ENCODE data around the gene HIP1R.

Gene HIP1R

DNA sequence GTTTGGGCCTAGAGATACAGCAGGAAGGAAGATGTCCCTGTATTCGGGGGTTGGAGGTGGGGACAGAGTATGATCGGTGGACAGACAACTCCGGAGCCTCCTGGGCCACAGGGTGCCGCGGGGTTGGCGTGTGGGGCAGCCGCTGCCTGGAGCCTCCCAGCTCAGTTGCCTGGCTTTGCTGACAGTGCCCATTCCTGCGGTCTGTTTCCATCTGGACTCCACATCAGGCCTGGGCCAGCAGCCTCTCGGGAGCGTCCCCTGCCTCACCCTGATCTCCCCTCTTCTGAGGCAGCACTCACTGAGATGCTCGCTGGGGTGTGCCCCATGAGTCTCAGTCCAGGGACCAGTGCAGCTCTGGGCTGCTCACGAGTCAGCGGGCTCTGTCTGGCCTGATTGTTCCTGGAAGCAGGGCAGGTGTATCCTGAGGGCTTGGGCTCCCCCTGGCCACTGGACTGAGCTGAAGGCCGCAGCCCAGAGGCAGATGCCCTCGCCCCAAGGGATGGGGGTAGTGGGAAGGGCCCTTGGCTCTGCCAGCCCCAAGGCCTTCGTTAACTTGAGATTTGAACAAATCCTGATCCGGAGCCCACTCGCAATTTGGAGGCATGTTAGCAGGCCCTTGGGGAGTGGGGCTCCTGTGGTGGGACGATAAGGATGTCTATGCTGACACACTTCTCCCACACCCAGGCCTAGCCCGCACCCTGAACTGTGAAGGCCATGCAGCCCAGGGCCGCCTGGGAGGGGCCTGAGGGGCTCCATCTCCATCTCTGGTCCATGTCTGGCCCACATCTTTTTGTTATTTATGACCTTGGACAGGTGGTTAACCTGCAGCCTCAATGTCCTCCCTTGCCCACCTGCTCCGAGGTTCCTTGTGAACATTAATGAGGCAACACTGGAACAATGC, 7.5 kb downstream of the HIP1R start:
- TF ChIP-seq, protein P1, sequence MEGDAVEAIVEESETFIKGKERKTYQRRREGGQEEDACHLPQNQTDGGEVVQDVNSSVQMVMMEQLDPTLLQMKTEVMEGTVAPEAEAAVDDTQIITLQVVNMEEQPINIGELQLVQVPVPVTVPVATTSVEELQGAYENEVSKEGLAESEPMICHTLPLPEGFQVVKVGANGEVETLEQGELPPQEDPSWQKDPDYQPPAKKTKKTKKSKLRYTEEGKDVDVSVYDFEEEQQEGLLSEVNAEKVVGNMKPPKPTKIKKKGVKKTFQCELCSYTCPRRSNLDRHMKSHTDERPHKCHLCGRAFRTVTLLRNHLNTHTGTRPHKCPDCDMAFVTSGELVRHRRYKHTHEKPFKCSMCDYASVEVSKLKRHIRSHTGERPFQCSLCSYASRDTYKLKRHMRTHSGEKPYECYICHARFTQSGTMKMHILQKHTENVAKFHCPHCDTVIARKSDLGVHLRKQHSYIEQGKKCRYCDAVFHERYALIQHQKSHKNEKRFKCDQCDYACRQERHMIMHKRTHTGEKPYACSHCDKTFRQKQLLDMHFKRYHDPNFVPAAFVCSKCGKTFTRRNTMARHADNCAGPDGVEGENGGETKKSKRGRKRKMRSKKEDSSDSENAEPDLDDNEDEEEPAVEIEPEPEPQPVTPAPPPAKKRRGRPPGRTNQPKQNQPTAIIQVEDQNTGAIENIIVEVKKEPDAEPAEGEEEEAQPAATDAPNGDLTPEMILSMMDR (IDR thresholded peaks at IDR 0.05; ENCODE audit: control insufficient read depth, insufficient read depth, low read depth, low read length, missing control alignments) = no peak

GRCh38 chr12:122843455-122843854, 8.2 kb downstream of the HIP1R start:
- H3K4me3 ChIP-seq (ENCODE audit: control insufficient read depth, low read depth, low read length) = no peak overlapping the region
- TF ChIP-seq, protein P1 (IDR thresholded peaks at IDR 0.05; ENCODE audit: control insufficient read depth, insufficient read depth, low read depth, low read length, missing control alignments) = no peak
- DNase-seq (ENCODE audit: low read depth) = no peak

More for the DNA sequence above, 7.5 kb downstream of the HIP1R start:
- H3K4me3 ChIP-seq (ENCODE audit: control insufficient read depth, low read depth, low read length) = no peak overlapping the region
- no peak for DNase-seq (ENCODE audit: low read depth)

- no peak for DNase-seq (ENCODE audit: low read depth)
- TF ChIP-seq, protein P1 (IDR thresholded peaks at IDR 0.05; ENCODE audit: control insufficient read depth, insufficient read depth, low read depth, low read length, missing control alignments) = no peak
- no peak overlapping the region for H3K4me3 ChIP-seq (ENCODE audit: control insufficient read depth, low read depth, low read length)
Observed at GRCh38 chr12:122844366-122844971, 9.2 kb downstream of the HIP1R start.

DNA sequence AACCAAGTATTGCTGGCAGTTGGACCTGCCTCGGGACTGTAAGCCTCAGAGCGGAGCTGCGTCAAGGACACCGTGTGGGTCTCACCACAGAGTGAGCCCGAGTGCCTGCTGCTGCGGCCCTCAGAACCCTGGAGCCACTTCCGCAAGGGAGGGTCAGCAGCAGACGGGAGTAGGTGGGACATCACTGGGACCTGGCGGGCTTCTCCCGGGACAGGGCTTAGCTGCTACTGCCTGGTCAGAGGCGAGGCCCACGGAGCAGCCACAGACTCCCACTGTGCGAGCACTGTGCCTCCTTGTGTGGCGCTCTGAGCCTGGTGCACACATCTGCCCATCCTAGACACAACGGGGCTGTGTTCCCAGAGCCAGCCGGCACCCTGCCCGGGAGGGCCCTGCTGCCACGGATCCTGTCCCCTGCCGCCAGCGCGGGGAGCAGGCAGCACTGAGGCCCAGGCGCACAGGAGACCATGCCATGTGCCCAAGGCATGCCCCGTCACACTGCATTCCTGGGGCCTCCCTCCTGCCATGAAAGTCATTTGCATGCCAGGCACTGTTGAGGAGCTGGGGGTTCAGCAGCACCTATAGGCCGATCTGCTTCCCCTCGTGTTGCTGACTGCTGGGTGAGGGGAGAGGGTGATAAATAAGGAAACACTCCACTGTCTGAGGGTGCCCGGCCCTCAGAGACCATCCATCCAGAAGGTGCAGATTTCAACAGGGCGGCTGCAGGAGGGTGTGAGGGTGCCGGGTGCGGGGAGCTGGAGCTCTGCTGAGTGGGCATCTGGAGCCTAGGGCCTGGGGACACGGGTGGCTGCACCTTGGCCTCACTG, 10.0 kb downstream of the HIP1R start:
- H3K4me3 ChIP-seq (ENCODE audit: control insufficient read depth, low read depth, low read length) = no peak overlapping the region
- DNase-seq (ENCODE audit: low read depth) = no peak
- TF ChIP-seq, protein P1 (IDR thresholded peaks at IDR 0.05; ENCODE audit: control insufficient read depth, insufficient read depth, low read depth, low read length, missing control alignments) = no peak

GRCh38 chr12:122845865-122846621, 10.8 kb downstream of the HIP1R start:
- no peak overlapping the region for H3K4me3 ChIP-seq (ENCODE audit: control insufficient read depth, low read depth, low read length)
- no peak for DNase-seq (ENCODE audit: low read depth)
- TF ChIP-seq, protein P1 (IDR thresholded peaks at IDR 0.05; ENCODE audit: control insufficient read depth, insufficient read depth, low read depth, low read length, missing control alignments) = no peak

Measured in AG09309 (cell line).